Iris pigment epithelial cell (primary cell): ENCODE results near the gene COG5.
A peak's percentile ranks its signal among the peaks of the same experiment; 100 is the strongest.
"Not testable (repeated sequence)": the region's sequence is repeated elsewhere in the genome, so short reads cannot be mapped to it uniquely, and the experiment has no call there.

ENCODE experiments used
- DNase-seq: peaks from one replicate; pipeline ENCODE4 v3.0.0-alpha.2; 2011; ENCODE audit warnings: low read depth

The COG5 gene

GRCh38 chr7:107220806-107221205 is 342.9 kb downstream of the COG5 start:
- not testable (repeated sequence) for DNase-seq

GRCh38 chr7:107220356-107220755 is 343.4 kb downstream of the COG5 start:
- DNase-seq: no peak

- no peak for DNase-seq
Observed at GRCh38 chr7:107219563-107220244, 344.0 kb downstream of the COG5 start.

- no peak for DNase-seq
Observed at GRCh38 chr7:107213945-107214344, 349.8 kb downstream of the COG5 start.

- DNase-seq: no peak
Observed at GRCh38 chr7:107213193-107213788, 350.4 kb downstream of the COG5 start.

GRCh38 chr7:107212725-107213124 is 351.0 kb downstream of the COG5 start:
- DNase-seq: no peak

GRCh38 chr7:107210400-107210799 is 353.3 kb downstream of the COG5 start:
- no peak for DNase-seq

GRCh38 chr7:107209565-107209964 is 354.2 kb downstream of the COG5 start:
- DNase-seq: no peak

GRCh38 chr7:107208563-107208962 is 355.2 kb downstream of the COG5 start:
- DNase-seq: no peak

GRCh38 chr7:107208024-107208521 is 355.6 kb downstream of the COG5 start:
- DNase-seq: peak; percentile 28

- DNase-seq: no peak
Observed at GRCh38 chr7:107207459-107207858, 356.3 kb downstream of the COG5 start.

- DNase-seq: no peak
Observed at GRCh38 chr7:107206706-107207105, 357.0 kb downstream of the COG5 start.

GRCh38 chr7:107206136-107206535 is 357.6 kb downstream of the COG5 start:
- DNase-seq: no peak

GRCh38 chr7:107203607-107204006 is 360.1 kb downstream of the COG5 start:
- no peak for DNase-seq

GRCh38 chr7:107201795-107202450 is 361.8 kb downstream of the COG5 start:
- DNase-seq: peak; percentile 28

GRCh38 chr7:107196834-107197610 is 366.7 kb downstream of the COG5 start:
- no peak for DNase-seq

GRCh38 chr7:107194052-107194451 is 369.7 kb downstream of the COG5 start:
- no peak for DNase-seq

- DNase-seq: no peak
Observed at GRCh38 chr7:107190090-107190489, 373.6 kb downstream of the COG5 start.

GRCh38 chr7:107187774-107188173 is 375.9 kb downstream of the COG5 start:
- DNase-seq: no peak

GRCh38 chr7:107186240-107186639 is 377.5 kb downstream of the COG5 start:
- peak; percentile 68 for DNase-seq

- peak; percentile 26 for DNase-seq
Observed at GRCh38 chr7:107185716-107186115, 378.0 kb downstream of the COG5 start.

- no peak for DNase-seq
Observed at GRCh38 chr7:107181172-107181571, 382.5 kb downstream of the COG5 start.
